ENCODE data around the gene MYMX. TPM values are rescaled to one million over a fixed set of nuclear protein-coding genes. Genes with fewer than 3 reads are reported as not detected.
A peak's percentile ranks its signal among the peaks of the same experiment; 100 is the strongest.

The MYMX gene
- total and polyA plus RNA-seq, 2 of the 13 experiments (the other 11 are each of a cell fraction or from before 2014, with no cell fraction given): not detected

GRCh38 chr6:44228433-44228832, 11.7 kb downstream of the MYMX start (continued):
- TF ChIP-seq POLR2AphosphoS5 (IDR thresholded peaks at IDR 0.05; ENCODE audit: low read depth, low read length) (no peak), ZNF367 (CRISPR knock-in tag; IDR thresholded peaks at IDR 0.05; ENCODE audit: borderline replicate concordance) (no peak), ZNF598 (CRISPR knock-in tag; IDR thresholded peaks at IDR 0.05; ENCODE audit: borderline replicate concordance) (peak; percentile 50; the same call in 1 of the 2 replicates), E2F2 (CRISPR knock-in tag; IDR thresholded peaks at IDR 0.05; ENCODE audit: borderline replicate concordance) (no peak), POLR2A (IDR thresholded peaks at IDR 0.05; ENCODE audit: insufficient read depth in 1 of 2, low read depth in 2 of 2, low read length in 2 of 2) (no peak), DNMT1 (CRISPR knock-in tag; IDR thresholded peaks at IDR 0.05) (no peak), KDM2A (CRISPR knock-in tag; IDR thresholded peaks at IDR 0.05; ENCODE audit: borderline replicate concordance, low read depth) (no peak), HNF4A (CRISPR knock-in tag; IDR thresholded peaks at IDR 0.05) (peak; percentile 33), ZNF766 (CRISPR knock-in tag; IDR thresholded peaks at IDR 0.05; ENCODE audit: borderline replicate concordance) (no peak), REPIN1 (CRISPR knock-in tag; IDR thresholded peaks at IDR 0.05; ENCODE audit: borderline replicate concordance, low read depth) (no peak)

- Histone ChIP-seq H3K27ac (ENCODE audit: extremely low read length, insufficient read depth, low read length) (peak overlapping the region; percentile 36), H3K36me3 (replicated peaks in 1 of 2; ENCODE audit: control insufficient read depth in 1 of 2, insufficient read depth in 2 of 2, low read length in 2 of 2) (peaks cover 11 to 24% of the 10 kb centered on the region in 2 experiments), H3K9ac (ENCODE audit: insufficient read depth, low read depth, low read length) (no peak overlapping the region), H2AFZ (ENCODE audit: low read length) (no peak overlapping the region), H3K4me3 (replicated peaks in 1 of 3; ENCODE audit: insufficient read depth in 1 of 3, low read depth in 2 of 3, low read length in 3 of 3) (no peak overlapping the region), H3K9me3 (ENCODE audit: low read length) (no peaks in the 10 kb centered on the region), H3K4me2 (ENCODE audit: low read depth, low read length) (no peak overlapping the region), H4K20me1 (ENCODE audit: insufficient read depth, low read length) (no peaks in the 10 kb centered on the region), H3K79me2 (ENCODE audit: insufficient read depth, low read length) (peaks cover 17% of the 10 kb centered on the region), H3K27me3 (ENCODE audit: control insufficient read depth in 1 of 2, insufficient read depth in 2 of 2, low read length in 2 of 2) (no peaks in the 10 kb centered on the region), H3K4me1 (ENCODE audit: insufficient read depth, low read length) (peaks cover 53% of the 10 kb centered on the region)
- TF ChIP-seq KMT2B (CRISPR knock-in tag; IDR thresholded peaks at IDR 0.05): no peak
- no peak for TF ChIP-seq ZFP82 (CRISPR knock-in tag; IDR thresholded peaks at IDR 0.05; ENCODE audit: borderline replicate concordance)
- TF ChIP-seq ZMYM3 (CRISPR knock-in tag; IDR thresholded peaks at IDR 0.05): no peak
- no peak for TF ChIP-seq SNAPC5 (CRISPR knock-in tag; IDR thresholded peaks at IDR 0.05; ENCODE audit: borderline replicate concordance)
- TF ChIP-seq TARDBP (CRISPR knock-in tag; IDR thresholded peaks at IDR 0.05): no peak
- no peak for TF ChIP-seq ZBTB25 (CRISPR knock-in tag; IDR thresholded peaks at IDR 0.05)
- no peak for TF ChIP-seq RXRB (CRISPR knock-in tag; IDR thresholded peaks at IDR 0.05; ENCODE audit: borderline replicate concordance)
- peak; percentile 49; the same call in 1 of the 2 replicates for TF ChIP-seq ZFP90 (CRISPR knock-in tag; IDR thresholded peaks at IDR 0.05; ENCODE audit: borderline replicate concordance)
- BruUV-seq (replicated peaks): no TSS peak
- intact Hi-C loops (cut with micrococcal nuclease; ENCODE audit: unreplicated experiment) (no loop called here), in situ Hi-C loops (cut with HindIII; ENCODE audit: extremely low pct_ligation_motif_present, low pct_unique_long_range_greater_than_20kb) (no loop called here)
- 66% methylated on average over 5 of the region's 5 CpGs for WGBS (ENCODE audit: low lambda C conversion rate)
- ChIA-PET CTCF (ENCODE audit: low intra/inter-chr PET ratio, low total read pairs) (no interaction called here), POLR2A (interaction anchor here (1.5 kb wide), 1 partner anchor 18 kb away, joined by 5 read pairs; the partner anchor contains the start of gene HSP90AB1)
- FAIRE-seq: no peak
- DNase-seq (ENCODE audit: low spot score): no peak
- ATAC-seq: no peak
Observed at GRCh38 chr6:44228836-44229235, 12.1 kb downstream of the MYMX start.
